HepG2 (cell line): Measurements from ENCODE around the gene KHDC1. TPM values are rescaled to one million over a fixed set of nuclear protein-coding genes. Genes with fewer than 3 reads are reported as not detected.
"Not testable (repeated sequence)": the region's sequence is repeated elsewhere in the genome, so short reads cannot be mapped to it uniquely, and the experiment has no call there.

Experiments
- ATAC-seq: fragments of 200-7000 bp; cut with Tn5 transposase; 3 replicates; pipeline ENCODE4 v1.9.1; 2020; ENCODE audit warnings: mild to moderate bottlenecking, moderate library complexity
- BruUV-seq: library from RNA; stranded (reverse); fragments of 400-500 nt; replicated peaks from 2 replicates; lab custom pipeline; 2021; lab: Mats Ljungman, UMichigan
- CTCF ChIA-PET: fragments of 300-600 bp; formaldehyde crosslinking; extraction: SDS; loops from one replicate; lab custom pipeline; 2021; ENCODE audit warnings: low total read pairs, inconsistent platforms, low intra/inter-chr PET ratio; lab: Yijun Ruan, JAX
- POLR2A ChIA-PET: fragments of 350-600 bp; sonication (Branson Sonifier 250); formaldehyde crosslinking; loops from one replicate; lab custom pipeline; 2020; ENCODE audit warnings: antibody characterized with exemption, inconsistent platforms; lab: Yijun Ruan, JAX
- DNase-seq: peaks from one replicate; pipeline ENCODE4 v3.0.0-alpha.2; 2015; ENCODE audit warnings: low spot score
- FAIRE-seq: peaks from 3 replicates; lab custom pipeline; 2011; peaks lifted over from hg19 to GRCh38; lab: Jason Lieb, UNC
- H2AFZ ChIP-seq: one replicate; pipeline ENCODE4 v1.6.1; 2011; ENCODE audit warnings: low read length, inconsistent platforms
- H3K27ac ChIP-seq: fragments of 300-600 bp; 3 replicates; pipeline ENCODE4 v1.8.0; 2011; ENCODE audit warnings: mixed run types, mild to moderate bottlenecking, mixed read lengths, low read length, inconsistent platforms; ENCODE audit not compliant: insufficient read depth; ENCODE audit errors: extremely low read length
- H3K27me3 ChIP-seq, 2 experiments: fragments of 200-600 bp in 1 of 2; 2 replicates in 1 of 2; 3 replicates in 1 of 2; pipeline versions ENCODE4 v1.6.0 to v1.8.0; 2011; ENCODE audit warnings: low read length in 2 of 2, mild to moderate bottlenecking in 2 of 2, moderate library complexity in 2 of 2, inconsistent platforms in 1 of 2; ENCODE audit not compliant: insufficient read depth in 2 of 2, control insufficient read depth in 1 of 2
- H3K36me3 ChIP-seq, 2 experiments: fragments of 200-600 bp in 1 of 2; replicated peaks in 1 of 2; 2 replicates in 1 of 2; 3 replicates in 1 of 2; pipeline versions ENCODE4 v1.5.1 to v1.8.0; 2011; ENCODE audit warnings: low read length in 2 of 2, inconsistent platforms in 1 of 2; ENCODE audit not compliant: insufficient read depth in 2 of 2, control insufficient read depth in 1 of 2
- H3K4me1 ChIP-seq: 2 replicates; pipeline ENCODE4 v1.5.1; 2012; ENCODE audit warnings: low read length, inconsistent platforms; ENCODE audit not compliant: insufficient read depth
- H3K4me2 ChIP-seq: 2 replicates; pipeline ENCODE4 v1.6.0; 2011; ENCODE audit warnings: low read depth, low read length, inconsistent platforms
- H3K4me3 ChIP-seq, 3 experiments: fragments of 200-600 bp in 1 of 3; sonication (generic), shearing (Covaris generic) in 1 of 3; replicated peaks in 1 of 3; 2 replicates each; pipeline ENCODE4 v1.5.1; 2011 to 2016; ENCODE audit warnings: low read length in 3 of 3, inconsistent platforms in 2 of 3, low read depth in 2 of 3, mild to moderate bottlenecking in 2 of 3, control low read depth in 1 of 3, mixed read lengths in 1 of 3; ENCODE audit not compliant: insufficient read depth in 1 of 3
- H3K79me2 ChIP-seq: one replicate; pipeline ENCODE4 v1.6.1; 2011; ENCODE audit warnings: low read length, inconsistent platforms; ENCODE audit not compliant: insufficient read depth
- H3K9ac ChIP-seq: 2 replicates; pipeline ENCODE4 v1.6.0; 2011; ENCODE audit warnings: mild to moderate bottlenecking, low read depth, low read length, inconsistent platforms; ENCODE audit not compliant: insufficient read depth
- H3K9me3 ChIP-seq: 2 replicates; pipeline ENCODE4 v1.5.1; 2012; ENCODE audit warnings: mild to moderate bottlenecking, low read length
- H4K20me1 ChIP-seq: 2 replicates; pipeline ENCODE4 v1.6.0; 2011; ENCODE audit warnings: inconsistent platforms, mild to moderate bottlenecking, low read length, moderate library complexity; ENCODE audit not compliant: insufficient read depth
- AHDC1 ChIP-seq: sonication (generic); formaldehyde crosslinking; IDR thresholded peaks from 2 replicates; pipeline ENCODE4 v1.5.1; 2020; ENCODE audit warnings: mild to moderate bottlenecking, missing genetic modification reagents, borderline replicate concordance
- ARNT2 ChIP-seq: sonication (generic); formaldehyde crosslinking; IDR thresholded peaks from 2 replicates; pipeline ENCODE4 v1.8.0; 2022; ENCODE audit warnings: mild to moderate bottlenecking, low read depth, missing genetic modification reagents, moderate library complexity
- BORCS8-MEF2B ChIP-seq: sonication (generic); formaldehyde crosslinking; IDR thresholded peaks from 2 replicates; pipeline ENCODE4 v1.8.0; 2022; ENCODE audit warnings: mild to moderate bottlenecking, missing genetic modification reagents
- ZBTB49 ChIP-seq: sonication (generic); formaldehyde crosslinking; IDR thresholded peaks from 2 replicates; pipeline ENCODE4 v1.4.0; 2020; ENCODE audit warnings: missing genetic modification reagents, borderline replicate concordance
- WGBS: methylation state at CpG from one replicate; pipeline ENCODE4 v1.1.6; 2017; ENCODE audit warnings: low lambda C conversion rate; 5-methylcytosine and 5-hydroxymethylcytosine counted together
- in situ Hi-C: cut with HindIII; loops from 2 replicates; pipeline ENCODE4 v1.10.0; 2017; ENCODE audit warnings: low pct_unique_long_range_greater_than_20kb; ENCODE audit not compliant: extremely low pct_ligation_motif_present
- intact Hi-C: fragments of 100-400 bp; cut with micrococcal nuclease; formaldehyde crosslinking; loops from one replicate; pipeline ENCODE4 v1.10.0; 2022; ENCODE audit not compliant: unreplicated experiment
- polyA plus RNA-seq, 8 experiments: library from polyadenylated mRNA; depleted of rRNA in 3 of 8; stranded (reverse) in 7 of 8; unstranded in 1 of 8; fragments of >200 nt; fragmentation: Illumina TruSeq in 4 of 8; extraction: Trizol in 4 of 8; gene quantifications; 2 replicates each; pipeline versions ENCODE4 v1.2.1 to v1.2.3, GENCODE V29; 2011 to 2016; ENCODE audit warnings: low read depth in 4 of 8, missing spikeins in 1 of 8, mixed read lengths in 1 of 8; ENCODE audit not compliant: insufficient read depth in 1 of 8
- total RNA-seq, 5 experiments: library from RNA; depleted of rRNA; stranded (reverse); fragments of >200 nt; fragmentation: Illumina TruSeq; extraction: Trizol; gene quantifications; 2 replicates each; pipeline ENCODE4 v1.2.3, GENCODE V29; 2016; ENCODE audit warnings: low read depth in 1 of 5

The KHDC1 gene
- total and polyA plus RNA-seq, 2 of the 13 experiments (the other 11 are each of a cell fraction or from before 2014, with no cell fraction given), result not detected

DNA sequence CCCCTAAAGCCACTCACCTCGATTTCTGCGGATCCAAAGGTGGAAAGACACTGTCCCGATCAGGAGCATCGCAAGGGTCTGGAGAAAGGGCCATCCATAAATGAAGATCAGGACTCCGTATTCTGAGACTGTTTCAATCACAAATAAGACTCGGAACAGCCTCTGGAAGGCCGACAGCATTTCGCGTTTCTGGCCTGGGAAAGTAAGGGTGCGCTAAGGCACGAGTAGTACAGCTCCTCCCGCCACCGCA, 46.5 kb upstream of the KHDC1 start (continued):
- TF ChIP-seq ZBTB49 (CRISPR knock-in tag) (no peak), AHDC1 (no peak), BORCS8-MEF2B (no peak)

DNA sequence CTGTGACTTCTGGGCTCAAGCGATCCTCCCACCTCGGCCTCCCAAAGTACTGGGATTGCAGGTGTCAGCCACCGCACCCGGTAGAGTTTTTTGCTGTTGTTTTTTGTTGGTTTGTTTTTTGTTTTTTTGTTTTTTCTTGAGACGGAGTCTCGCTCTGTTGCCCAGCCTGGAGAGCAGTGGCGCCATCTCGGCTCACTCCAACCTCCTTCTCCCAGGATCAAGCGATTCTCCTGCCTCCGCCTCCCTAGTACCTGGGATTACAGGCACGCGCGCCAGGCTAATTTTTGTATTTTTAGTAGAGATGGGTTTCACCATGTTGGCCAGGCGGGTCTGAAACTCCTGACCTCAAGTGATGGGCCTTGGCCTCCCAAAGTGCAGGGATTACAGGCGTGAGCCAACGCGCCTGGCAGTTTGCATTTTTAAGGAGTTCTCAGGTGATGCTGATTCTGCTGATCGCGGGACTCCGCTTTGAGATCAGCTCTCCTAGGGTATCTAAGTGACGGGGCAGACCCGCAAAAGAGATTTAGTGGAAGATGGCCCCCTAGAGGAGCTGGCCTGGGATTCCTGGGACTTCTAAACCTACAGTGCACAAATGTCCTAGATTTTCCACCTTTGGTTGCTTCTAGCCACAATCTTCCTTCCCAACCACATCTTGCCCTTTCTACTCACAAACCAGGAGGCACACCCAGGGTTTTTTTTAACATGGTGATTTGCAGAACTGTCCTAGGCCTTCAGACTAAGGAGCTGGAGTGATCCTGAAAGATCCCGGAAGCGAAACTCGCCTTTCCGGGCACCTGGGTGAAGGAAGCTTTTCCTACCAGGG, 45.9 kb upstream of the KHDC1 start:
- H3K27ac ChIP-seq, result no peak overlapping the region
- H3K9ac ChIP-seq, result no peak overlapping the region
- POLR2A ChIA-PET, result no interaction called here
- H3K9me3 ChIP-seq, result no peaks in the 10 kb centered on the region
- WGBS, result 70% methylated on average over 23 of the region's 26 CpGs
- TF ChIP-seq ARNT2 (CRISPR knock-in tag), result no peak
- ATAC-seq (no peak), DNase-seq (no peak), FAIRE-seq (no peak)
- intact Hi-C loops (no loop called here), in situ Hi-C loops (no loop called here)
- H3K4me3 ChIP-seq, result no peak overlapping the region
- no peak overlapping the region for H3K4me2 ChIP-seq
- CTCF ChIA-PET, result no interaction called here
- H4K20me1 ChIP-seq, result no peaks in the 10 kb centered on the region
- no peaks in the 10 kb centered on the region for H3K4me1 ChIP-seq
- H3K79me2 ChIP-seq, result no peaks in the 10 kb centered on the region
- no peaks in the 10 kb centered on the region for H3K36me3 ChIP-seq
- H3K27me3 ChIP-seq, result peaks cover 0 to 13% of the 10 kb centered on the region in 2 experiments; a peak in 3 of 5 replicates
- H2AFZ ChIP-seq, result no peak overlapping the region
- BruUV-seq, result no TSS peak

DNA sequence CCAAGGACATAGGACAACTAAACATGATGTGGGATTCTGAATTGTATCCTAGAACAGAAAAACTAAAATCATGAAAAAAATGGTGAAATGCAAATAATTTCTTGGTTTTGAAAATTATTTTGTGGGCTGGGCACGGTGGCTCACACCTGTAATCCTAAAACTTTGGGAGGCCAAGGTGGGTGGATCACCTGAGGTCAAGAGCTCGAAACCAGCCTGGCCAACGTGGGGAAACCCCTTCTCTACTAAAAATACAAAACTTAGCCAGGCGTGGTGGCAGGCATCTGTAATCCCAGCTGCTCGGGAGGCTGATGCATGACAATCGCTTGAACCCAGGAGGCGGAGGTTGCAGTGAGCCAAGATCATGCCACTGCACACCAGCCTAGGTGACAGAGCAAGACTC, 40.8 kb upstream of the KHDC1 start:
- ATAC-seq, DNase-seq, BruUV-seq, H3K36me3 ChIP-seq, POLR2A ChIA-PET, H3K4me3 ChIP-seq, H3K9ac ChIP-seq, H3K79me2 ChIP-seq, CTCF ChIA-PET, H4K20me1 ChIP-seq, H3K4me2 ChIP-seq, H3K27ac ChIP-seq, H3K4me1 ChIP-seq, FAIRE-seq, in situ Hi-C loops, H3K27me3 ChIP-seq, H2AFZ ChIP-seq, H3K9me3 ChIP-seq, intact Hi-C loops: not testable (repeated sequence)
- 8% methylated on average over 7 of the region's 7 CpGs for WGBS
